Tibial artery (tissue), 4 donors: Measurements from ENCODE around the gene FBXL5.

Source experiments
- DNase-seq, 2 donors: peaks; one replicate each; pipeline ENCODE4 v3.0.0-alpha.2; 2019
- H3K27ac ChIP-seq, 2 donors: fragments of 200-600 bp; sonication (generic) in 1 of 2; 1 replicate in 1 of 2; 2 replicates in 1 of 2; pipeline ENCODE4 v1.5.1; 2018 to 2019; ENCODE audit warnings: mild to moderate bottlenecking in 1 of 2
- H3K27me3 ChIP-seq, 2 donors: fragments of 200-600 bp; sonication (generic) in 1 of 2; one replicate each; pipeline versions ENCODE4 v1.5.1 to v1.6.0; 2016 to 2019
- H3K36me3 ChIP-seq, 3 donors: fragments of 200-600 bp; sonication (generic) in 2 of 3; one replicate each; pipeline ENCODE4 v1.5.1; 2016 to 2019; ENCODE audit warnings: mild to moderate bottlenecking in 2 of 3
- H3K4me1 ChIP-seq, 4 donors: fragments of 200-600 bp; sonication (generic) in 2 of 4; 1 replicate in 3 of 4; 2 replicates in 1 of 4; pipeline ENCODE4 v1.5.1; 2016 to 2019
- H3K4me3 ChIP-seq, 2 donors: fragments of 200-600 bp; sonication (generic) in 1 of 2; 1 replicate in 1 of 2; 2 replicates in 1 of 2; pipeline ENCODE4 v1.5.1; 2018 to 2019; ENCODE audit warnings: mild to moderate bottlenecking in 2 of 2
- H3K9me3 ChIP-seq, 3 donors: fragments of 200-600 bp; sonication (generic) in 1 of 3; one replicate each; pipeline ENCODE4 v1.5.1; 2016 to 2019
- CTCF ChIP-seq, 2 experiments: fragments of 200-600 bp in 1 of 2; fragments of 450-650 bp in 1 of 2; IDR thresholded peaks; one replicate each; pipeline ENCODE4 v1.5.1; 2017 to 2019; ENCODE audit warnings: antibody characterized with exemption in 2 of 2, mild to moderate bottlenecking in 1 of 2, moderate library complexity in 1 of 2
- intact Hi-C: fragments of 100-400 bp; cut with DNase I; formaldehyde crosslinking; loops from one replicate; pipeline ENCODE4 v1.15.0; 2023; ENCODE audit warnings: low total_unique reads

The FBXL5 gene

GRCh38 chr4:15592799-15593198, 62.4 kb downstream of the FBXL5 start:
- H3K27me3 ChIP-seq = no peaks in the 10 kb centered on the region
- no peak for TF ChIP-seq CTCF (IDR thresholded peaks at IDR 0.05)
- peaks cover 0 to 29% (median 15%) of the 10 kb centered on the region in 3 donors for H3K36me3 ChIP-seq
- H3K27ac ChIP-seq = no peak overlapping the region
- DNase-seq = no peak
- H3K4me3 ChIP-seq = no peak overlapping the region
- intact Hi-C loops = no loop called here
- H3K4me1 ChIP-seq = peaks cover 0 to 23% (median 7%) of the 10 kb centered on the region in 4 donors
- H3K9me3 ChIP-seq = no peaks in the 10 kb centered on the region

GRCh38 chr4:15587649-15588048, 67.5 kb downstream of the FBXL5 start:
- Histone ChIP-seq H3K9me3 (no peaks in the 10 kb centered on the region), H3K36me3 (peaks cover 0 to 17% (median 0%) of the 10 kb centered on the region in 3 donors), H3K27ac (peak overlapping the region in 1 of 2 donors; percentile 28), H3K4me1 (peaks cover 0 to 19% (median 6%) of the 10 kb centered on the region in 4 donors), H3K27me3 (no peaks in the 10 kb centered on the region), H3K4me3 (no peak overlapping the region)
- peak in 1 of 2 donors; percentile 31 for DNase-seq
- TF ChIP-seq CTCF (IDR thresholded peaks at IDR 0.05) = no peak
- intact Hi-C loops = no loop called here

GRCh38 chr4:15586066-15586465, 69.1 kb downstream of the FBXL5 start:
- no peak for TF ChIP-seq CTCF (IDR thresholded peaks at IDR 0.05)

GRCh38 chr4:15585331-15585730, 69.8 kb downstream of the FBXL5 start:
- no peak for DNase-seq
- Histone ChIP-seq H3K27ac (no peak overlapping the region), H3K36me3 (peaks cover 0 to 12% (median 4%) of the 10 kb centered on the region in 3 donors), H3K4me1 (peaks cover 0 to 7% (median 0%) of the 10 kb centered on the region in 4 donors), H3K4me3 (no peak overlapping the region), H3K27me3 (no peaks in the 10 kb centered on the region), H3K9me3 (no peaks in the 10 kb centered on the region)
- no peak for TF ChIP-seq CTCF (IDR thresholded peaks at IDR 0.05)
- intact Hi-C loops = no loop called here

More at GRCh38 chr4:15586066-15586465, 69.1 kb downstream of the FBXL5 start:
- no peaks in the 10 kb centered on the region for H3K27me3 ChIP-seq
- no peaks in the 10 kb centered on the region for H3K9me3 ChIP-seq
- no peak overlapping the region for H3K4me3 ChIP-seq
- peaks cover 0 to 17% (median 4%) of the 10 kb centered on the region in 3 donors for H3K36me3 ChIP-seq
- no peak overlapping the region for H3K27ac ChIP-seq
- intact Hi-C loops = no loop called here
- DNase-seq = no peak
- peaks cover 0 to 7% (median 0%) of the 10 kb centered on the region in 4 donors for H3K4me1 ChIP-seq

- Histone ChIP-seq H3K4me1 (peaks cover 0 to 7% (median 0%) of the 10 kb centered on the region in 4 donors), H3K9me3 (no peaks in the 10 kb centered on the region), H3K27ac (no peak overlapping the region), H3K4me3 (no peak overlapping the region), H3K27me3 (no peaks in the 10 kb centered on the region), H3K36me3 (peaks cover 0 to 8% (median 7%) of the 10 kb centered on the region in 3 donors)
- TF ChIP-seq CTCF (IDR thresholded peaks at IDR 0.05) = no peak
- no peak for DNase-seq
- intact Hi-C loops = no loop called here
These were observed 70.4 kb downstream of the FBXL5 start for GRCh38 chr4:15584785-15585184.

GRCh38 chr4:15577508-15577907, 77.6 kb downstream of the FBXL5 start:
- no peak for TF ChIP-seq CTCF (IDR thresholded peaks at IDR 0.05)
- Histone ChIP-seq H3K9me3 (no peaks in the 10 kb centered on the region), H3K27me3 (no peaks in the 10 kb centered on the region), H3K4me3 (no peak overlapping the region), H3K36me3 (peaks cover 0 to 27% (median 25%) of the 10 kb centered on the region in 3 donors), H3K27ac (no peak overlapping the region), H3K4me1 (peaks cover 0 to 12% (median 0%) of the 10 kb centered on the region in 4 donors)
- intact Hi-C loops = no loop called here
- no peak for DNase-seq
